SK-N-SH (cell line): Measurements from ENCODE around the gene GPX5.

ENCODE experiments used
- GABPA ChIP-seq: IDR thresholded peaks from 2 replicates; pipeline ENCODE4 v1.4.0; 2012; ENCODE audit warnings: low read depth, mild to moderate bottlenecking
- GATA2 ChIP-seq: sonication (generic); formaldehyde crosslinking; IDR thresholded peaks from 2 replicates; pipeline ENCODE4 v1.5.0; 2020; ENCODE audit warnings: mild to moderate bottlenecking, missing genetic modification reagents
- MXI1 ChIP-seq: IDR thresholded peaks from 2 replicates; pipeline ENCODE4 v1.6.1; 2012; ENCODE audit warnings: mild to moderate bottlenecking, low read depth, low read length, improper control_type of control experiment
- NFIC ChIP-seq: IDR thresholded peaks from 2 replicates; pipeline ENCODE4 v1.4.0; 2012; ENCODE audit warnings: borderline replicate concordance
- POLR2AphosphoS5 ChIP-seq: IDR thresholded peaks from 2 replicates; pipeline ENCODE4 v1.6.1; 2012; ENCODE audit warnings: low read depth, low read length
- RXRA ChIP-seq: IDR thresholded peaks from 2 replicates; pipeline ENCODE4 v1.4.0; 2012; ENCODE audit warnings: low read depth, mild to moderate bottlenecking, borderline replicate concordance
- SIN3A ChIP-seq: IDR thresholded peaks from 2 replicates; pipeline ENCODE4 v1.6.1; 2012; ENCODE audit warnings: low read depth, mild to moderate bottlenecking, low read length, moderate library complexity, borderline replicate concordance
- SMC3 ChIP-seq: IDR thresholded peaks from 2 replicates; pipeline ENCODE4 v1.6.1; 2012; ENCODE audit warnings: low read depth, low read length, improper control_type of control experiment
- TCF12 ChIP-seq: IDR thresholded peaks from 2 replicates; pipeline ENCODE4 v1.4.0; 2012
- TF ChIP-seq, protein P1 (sequence below): fragments of 150-350 bp; IDR thresholded peaks from 2 replicates; pipeline ENCODE4 v1.6.1; 2017; ENCODE audit warnings: antibody characterized with exemption, low read length, low read depth, borderline replicate concordance
- TF ChIP-seq, protein P2 (sequence below): IDR thresholded peaks from 2 replicates; pipeline ENCODE4 v1.4.0; 2012; ENCODE audit warnings: low read depth, borderline replicate concordance
- TF ChIP-seq, protein P3 (sequence below): IDR thresholded peaks from 2 replicates; pipeline ENCODE4 v1.6.1; 2012; ENCODE audit warnings: mild to moderate bottlenecking, low read depth, low read length, moderate library complexity
- TF ChIP-seq, protein P4 (sequence below): fragments of 200-600 bp; sonication (generic); IDR thresholded peaks from 2 replicates; pipeline ENCODE4 v1.6.1; 2017; ENCODE audit warnings: antibody characterized with exemption, mild to moderate bottlenecking, moderate library complexity

DNA sequence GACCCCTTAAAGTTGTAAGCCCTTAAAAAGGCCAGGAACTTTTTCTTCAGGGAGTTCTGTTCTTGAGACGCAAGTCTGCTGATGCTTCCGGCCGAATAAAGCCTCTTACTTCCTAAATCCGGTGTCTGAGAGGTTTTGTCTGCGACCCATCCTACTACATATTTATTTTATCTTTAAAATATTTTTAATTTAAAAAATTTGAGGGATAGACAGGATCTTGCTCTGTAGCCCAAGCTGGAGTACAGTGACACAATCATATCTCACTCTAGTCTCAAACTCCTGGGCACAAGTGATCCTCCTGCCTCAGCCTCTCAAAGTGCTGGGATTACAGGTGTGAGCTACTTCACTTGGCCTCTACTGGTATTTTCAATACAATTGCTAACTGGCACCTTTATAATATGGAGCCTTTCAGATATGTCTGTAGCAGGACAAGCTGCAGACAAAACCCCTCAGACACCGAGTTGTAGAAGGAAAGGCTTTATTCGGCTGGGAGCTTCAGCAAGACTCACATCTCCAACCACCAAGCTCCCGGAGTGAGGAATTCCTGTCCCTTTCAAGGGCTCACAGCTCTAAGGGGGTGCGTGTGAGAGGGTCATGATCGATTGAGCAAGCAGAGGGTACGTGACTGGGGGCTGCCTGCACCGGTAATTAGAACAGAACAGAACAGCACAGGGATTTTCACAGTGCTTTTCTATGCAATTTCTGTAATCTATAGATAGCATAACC is 41.0 kb downstream of the GPX5 start:
- TF ChIP-seq, protein P1, sequence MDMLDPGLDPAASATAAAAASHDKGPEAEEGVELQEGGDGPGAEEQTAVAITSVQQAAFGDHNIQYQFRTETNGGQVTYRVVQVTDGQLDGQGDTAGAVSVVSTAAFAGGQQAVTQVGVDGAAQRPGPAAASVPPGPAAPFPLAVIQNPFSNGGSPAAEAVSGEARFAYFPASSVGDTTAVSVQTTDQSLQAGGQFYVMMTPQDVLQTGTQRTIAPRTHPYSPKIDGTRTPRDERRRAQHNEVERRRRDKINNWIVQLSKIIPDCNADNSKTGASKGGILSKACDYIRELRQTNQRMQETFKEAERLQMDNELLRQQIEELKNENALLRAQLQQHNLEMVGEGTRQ: no peak
- no peak for TF ChIP-seq RXRA
- TF ChIP-seq SIN3A: no peak
- TF ChIP-seq, protein P2, sequence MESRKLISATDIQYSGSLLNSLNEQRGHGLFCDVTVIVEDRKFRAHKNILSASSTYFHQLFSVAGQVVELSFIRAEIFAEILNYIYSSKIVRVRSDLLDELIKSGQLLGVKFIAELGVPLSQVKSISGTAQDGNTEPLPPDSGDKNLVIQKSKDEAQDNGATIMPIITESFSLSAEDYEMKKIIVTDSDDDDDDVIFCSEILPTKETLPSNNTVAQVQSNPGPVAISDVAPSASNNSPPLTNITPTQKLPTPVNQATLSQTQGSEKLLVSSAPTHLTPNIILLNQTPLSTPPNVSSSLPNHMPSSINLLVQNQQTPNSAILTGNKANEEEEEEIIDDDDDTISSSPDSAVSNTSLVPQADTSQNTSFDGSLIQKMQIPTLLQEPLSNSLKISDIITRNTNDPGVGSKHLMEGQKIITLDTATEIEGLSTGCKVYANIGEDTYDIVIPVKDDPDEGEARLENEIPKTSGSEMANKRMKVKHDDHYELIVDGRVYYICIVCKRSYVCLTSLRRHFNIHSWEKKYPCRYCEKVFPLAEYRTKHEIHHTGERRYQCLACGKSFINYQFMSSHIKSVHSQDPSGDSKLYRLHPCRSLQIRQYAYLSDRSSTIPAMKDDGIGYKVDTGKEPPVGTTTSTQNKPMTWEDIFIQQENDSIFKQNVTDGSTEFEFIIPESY: no peak
- no peak for TF ChIP-seq GABPA
- TF ChIP-seq, protein P3, sequence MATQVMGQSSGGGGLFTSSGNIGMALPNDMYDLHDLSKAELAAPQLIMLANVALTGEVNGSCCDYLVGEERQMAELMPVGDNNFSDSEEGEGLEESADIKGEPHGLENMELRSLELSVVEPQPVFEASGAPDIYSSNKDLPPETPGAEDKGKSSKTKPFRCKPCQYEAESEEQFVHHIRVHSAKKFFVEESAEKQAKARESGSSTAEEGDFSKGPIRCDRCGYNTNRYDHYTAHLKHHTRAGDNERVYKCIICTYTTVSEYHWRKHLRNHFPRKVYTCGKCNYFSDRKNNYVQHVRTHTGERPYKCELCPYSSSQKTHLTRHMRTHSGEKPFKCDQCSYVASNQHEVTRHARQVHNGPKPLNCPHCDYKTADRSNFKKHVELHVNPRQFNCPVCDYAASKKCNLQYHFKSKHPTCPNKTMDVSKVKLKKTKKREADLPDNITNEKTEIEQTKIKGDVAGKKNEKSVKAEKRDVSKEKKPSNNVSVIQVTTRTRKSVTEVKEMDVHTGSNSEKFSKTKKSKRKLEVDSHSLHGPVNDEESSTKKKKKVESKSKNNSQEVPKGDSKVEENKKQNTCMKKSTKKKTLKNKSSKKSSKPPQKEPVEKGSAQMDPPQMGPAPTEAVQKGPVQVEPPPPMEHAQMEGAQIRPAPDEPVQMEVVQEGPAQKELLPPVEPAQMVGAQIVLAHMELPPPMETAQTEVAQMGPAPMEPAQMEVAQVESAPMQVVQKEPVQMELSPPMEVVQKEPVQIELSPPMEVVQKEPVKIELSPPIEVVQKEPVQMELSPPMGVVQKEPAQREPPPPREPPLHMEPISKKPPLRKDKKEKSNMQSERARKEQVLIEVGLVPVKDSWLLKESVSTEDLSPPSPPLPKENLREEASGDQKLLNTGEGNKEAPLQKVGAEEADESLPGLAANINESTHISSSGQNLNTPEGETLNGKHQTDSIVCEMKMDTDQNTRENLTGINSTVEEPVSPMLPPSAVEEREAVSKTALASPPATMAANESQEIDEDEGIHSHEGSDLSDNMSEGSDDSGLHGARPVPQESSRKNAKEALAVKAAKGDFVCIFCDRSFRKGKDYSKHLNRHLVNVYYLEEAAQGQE: no peak
- no peak for TF ChIP-seq POLR2AphosphoS5
- no peak for TF ChIP-seq SMC3
- no peak for TF ChIP-seq NFIC
- TF ChIP-seq TCF12: no peak
- TF ChIP-seq, protein P4, sequence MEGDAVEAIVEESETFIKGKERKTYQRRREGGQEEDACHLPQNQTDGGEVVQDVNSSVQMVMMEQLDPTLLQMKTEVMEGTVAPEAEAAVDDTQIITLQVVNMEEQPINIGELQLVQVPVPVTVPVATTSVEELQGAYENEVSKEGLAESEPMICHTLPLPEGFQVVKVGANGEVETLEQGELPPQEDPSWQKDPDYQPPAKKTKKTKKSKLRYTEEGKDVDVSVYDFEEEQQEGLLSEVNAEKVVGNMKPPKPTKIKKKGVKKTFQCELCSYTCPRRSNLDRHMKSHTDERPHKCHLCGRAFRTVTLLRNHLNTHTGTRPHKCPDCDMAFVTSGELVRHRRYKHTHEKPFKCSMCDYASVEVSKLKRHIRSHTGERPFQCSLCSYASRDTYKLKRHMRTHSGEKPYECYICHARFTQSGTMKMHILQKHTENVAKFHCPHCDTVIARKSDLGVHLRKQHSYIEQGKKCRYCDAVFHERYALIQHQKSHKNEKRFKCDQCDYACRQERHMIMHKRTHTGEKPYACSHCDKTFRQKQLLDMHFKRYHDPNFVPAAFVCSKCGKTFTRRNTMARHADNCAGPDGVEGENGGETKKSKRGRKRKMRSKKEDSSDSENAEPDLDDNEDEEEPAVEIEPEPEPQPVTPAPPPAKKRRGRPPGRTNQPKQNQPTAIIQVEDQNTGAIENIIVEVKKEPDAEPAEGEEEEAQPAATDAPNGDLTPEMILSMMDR: no peak
- no peak for TF ChIP-seq MXI1
- no peak for TF ChIP-seq GATA2 (CRISPR knock-in tag)
